NT2/D1 (cell line): ENCODE data around the gene SLC6A7.

Experiments used
- YY1 ChIP-seq: IDR thresholded peaks from 2 replicates; pipeline ENCODE4 v1.6.1; 2011; ENCODE audit not compliant: insufficient read length, insufficient read depth
- ZNF274 ChIP-seq: IDR thresholded peaks from 2 replicates; pipeline ENCODE4 v1.6.1; 2011; ENCODE audit warnings: mild to moderate bottlenecking, low read depth, low read length

DNA sequence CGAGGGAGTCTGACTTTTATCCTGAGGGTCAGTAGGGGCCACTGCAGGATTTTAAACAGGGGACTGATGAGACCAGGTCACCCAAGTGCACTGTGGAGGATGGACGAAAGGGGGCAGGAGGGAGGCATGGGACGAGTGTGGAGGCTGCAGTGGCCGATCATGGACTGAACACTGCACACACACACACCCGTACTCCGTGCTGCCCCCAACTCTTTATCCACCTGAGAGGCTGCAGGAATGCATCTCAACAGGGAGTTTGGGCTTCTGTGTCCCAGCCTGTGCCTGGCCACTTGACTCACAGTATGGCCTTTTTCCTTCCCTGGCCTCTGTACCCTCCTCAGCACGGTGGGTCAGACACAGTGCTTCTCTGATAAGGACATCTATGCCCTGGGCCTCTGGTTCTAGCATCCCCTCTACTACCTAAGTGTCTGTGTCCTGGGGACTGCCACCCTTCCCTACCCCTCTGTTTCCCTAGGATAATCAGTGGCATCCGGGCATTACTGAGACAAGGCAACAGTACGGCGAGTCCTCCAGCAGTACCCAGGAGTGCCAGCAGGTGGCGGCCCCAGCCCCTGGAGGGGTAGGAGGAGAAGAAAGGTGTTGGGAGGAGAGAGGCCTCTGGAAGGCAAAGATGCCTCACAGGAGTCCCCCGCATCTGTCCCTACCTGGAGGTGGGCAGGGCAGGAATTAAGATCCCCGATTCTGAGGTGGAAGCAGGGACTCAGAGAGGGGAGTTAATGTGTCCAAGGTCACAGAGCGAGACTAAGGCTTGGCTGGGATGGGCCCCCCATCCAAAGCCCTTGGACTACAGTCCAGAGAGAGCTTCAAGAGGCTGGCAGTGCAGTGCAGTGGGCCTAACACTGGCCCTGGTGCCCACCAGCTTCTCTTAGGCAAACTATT, 28.4 kb upstream of the SLC6A7 start:
- TF ChIP-seq ZNF274 (no peak), YY1 (no peak)
